CD4-positive, alpha-beta T cell treated with Interleukin-2 at 100 ng/mL for 4 hours (primary cell): ENCODE results near the gene HAUS3.
A peak's percentile ranks its signal among the peaks of the same experiment; 100 is the strongest.
"Not testable (repeated sequence)": the region's sequence is repeated elsewhere in the genome, so short reads cannot be mapped to it uniquely, and the experiment has no call there.

Experiments used
- DNase-seq: peaks from one replicate; pipeline ENCODE4 v3.0.0-alpha.2; 2020; ENCODE audit warnings: low spot score

Gene HAUS3

DNA sequence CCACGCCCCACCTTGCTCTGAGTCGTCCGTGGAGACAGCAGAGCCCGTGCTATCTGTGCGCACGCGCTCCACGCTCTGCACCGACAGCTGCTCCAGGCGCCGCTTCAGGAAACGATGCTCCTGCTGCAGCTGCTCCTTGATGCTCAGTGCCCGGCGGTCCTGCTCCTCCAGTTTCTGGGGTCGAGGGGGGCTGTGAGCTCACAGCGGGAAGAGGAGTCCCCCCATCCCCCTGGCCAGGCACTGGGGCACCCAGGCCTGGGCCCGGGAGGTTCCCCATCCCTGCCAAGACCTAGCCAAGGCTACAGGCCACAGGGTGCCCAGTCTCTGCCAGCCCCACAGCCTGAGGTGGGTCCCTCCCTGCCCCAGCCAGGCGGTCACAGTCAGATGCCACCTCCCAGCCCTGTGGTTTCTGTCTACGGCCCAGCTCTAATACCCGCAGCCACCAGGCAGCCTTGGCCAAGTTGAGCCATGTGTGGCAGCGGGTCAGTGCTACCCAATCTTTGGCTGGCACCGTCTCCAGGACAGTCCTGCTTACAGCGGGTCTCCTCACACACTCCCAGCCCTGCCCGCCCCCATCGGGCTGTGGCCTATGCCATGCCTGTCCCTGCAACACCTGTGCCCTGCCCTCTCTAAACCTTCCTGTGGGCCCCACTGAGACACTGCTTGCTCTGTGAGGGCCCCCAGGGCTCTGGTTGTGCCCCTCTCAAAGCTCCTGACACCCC is 9.3 kb upstream of the HAUS3 start:
- DNase-seq = no peak

GRCh38 chr4:2250357-2251072 is 8.6 kb upstream of the HAUS3 start:
- DNase-seq = no peak

DNA sequence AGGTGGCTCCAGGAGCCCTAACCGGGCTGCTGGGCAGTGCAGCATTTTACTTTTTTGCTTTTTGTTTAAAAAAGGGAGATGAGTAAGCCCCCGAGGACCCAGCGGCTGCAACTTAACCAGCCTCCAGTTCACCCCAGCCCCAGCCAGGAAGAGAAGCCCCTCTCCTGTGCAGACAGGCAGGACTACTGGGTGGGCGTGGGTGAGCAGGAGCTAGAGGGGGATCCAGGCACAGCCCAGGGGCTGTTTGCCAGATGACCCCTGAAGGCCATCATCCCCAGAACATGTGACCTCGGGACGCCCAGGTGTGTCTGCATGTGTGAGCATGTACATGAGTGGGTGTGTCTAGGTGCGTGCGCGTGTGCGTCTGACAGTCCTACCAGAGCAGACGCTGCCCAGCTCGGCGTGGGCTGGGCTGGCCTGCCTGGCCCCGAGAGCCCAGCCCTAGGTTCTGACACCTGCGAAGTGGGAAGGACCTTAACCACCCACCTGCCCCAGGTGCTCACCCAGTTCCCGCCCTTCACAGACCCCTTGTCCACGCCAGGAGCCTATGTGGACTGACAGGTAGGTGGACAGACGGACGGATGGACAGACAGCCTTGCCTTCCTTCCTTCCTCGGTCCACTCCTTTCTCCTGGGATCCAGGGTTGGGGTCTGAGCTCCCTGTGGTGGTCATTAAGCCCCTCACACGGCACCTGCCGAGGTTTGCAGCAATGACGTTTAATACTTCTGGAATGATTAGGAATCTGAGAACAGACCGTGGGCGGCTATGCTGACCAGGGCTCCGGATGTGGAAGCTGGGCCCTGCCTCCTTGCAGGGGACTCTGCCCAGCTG is 7.8 kb upstream of the HAUS3 start:
- DNase-seq = no peak

GRCh38 chr4:2248821-2249261 is 6.9 kb upstream of the HAUS3 start:
- DNase-seq = no peak

DNA sequence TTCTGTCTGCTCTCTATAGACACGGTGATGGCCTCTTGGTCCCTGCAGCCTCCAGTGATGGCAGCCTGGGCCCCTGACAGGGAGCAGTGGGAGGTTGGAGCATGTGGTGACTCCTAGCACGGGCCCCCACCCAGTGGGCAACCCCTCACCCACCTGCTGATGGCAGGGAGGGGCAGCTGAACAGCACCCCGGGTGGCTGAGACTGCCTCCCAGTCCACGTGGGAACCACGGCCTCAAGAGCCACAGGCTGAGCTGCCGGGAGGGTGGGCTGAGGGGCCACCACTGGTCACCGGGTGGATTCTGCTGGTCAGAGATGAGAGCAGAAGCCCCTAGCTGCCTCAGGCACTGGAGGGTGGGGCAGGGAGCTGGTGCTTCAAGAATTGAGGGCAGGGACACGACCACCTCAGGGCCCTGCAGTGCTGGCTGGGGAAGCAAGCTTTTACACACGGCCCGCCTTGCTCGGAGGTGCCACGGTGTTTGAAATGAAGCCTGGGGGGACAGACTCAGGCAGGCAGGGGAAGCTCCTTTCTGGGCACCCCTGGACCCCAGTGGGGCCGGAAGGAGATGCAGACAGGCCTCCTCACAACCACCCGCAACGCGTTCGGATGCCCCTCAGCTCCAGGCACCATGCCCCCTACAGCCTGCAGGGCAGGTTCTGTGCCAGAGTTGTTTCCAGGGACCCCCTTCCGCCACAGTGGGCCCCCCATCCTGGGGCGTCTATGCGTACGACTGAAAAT is 6.3 kb upstream of the HAUS3 start:
- DNase-seq = no peak

DNA sequence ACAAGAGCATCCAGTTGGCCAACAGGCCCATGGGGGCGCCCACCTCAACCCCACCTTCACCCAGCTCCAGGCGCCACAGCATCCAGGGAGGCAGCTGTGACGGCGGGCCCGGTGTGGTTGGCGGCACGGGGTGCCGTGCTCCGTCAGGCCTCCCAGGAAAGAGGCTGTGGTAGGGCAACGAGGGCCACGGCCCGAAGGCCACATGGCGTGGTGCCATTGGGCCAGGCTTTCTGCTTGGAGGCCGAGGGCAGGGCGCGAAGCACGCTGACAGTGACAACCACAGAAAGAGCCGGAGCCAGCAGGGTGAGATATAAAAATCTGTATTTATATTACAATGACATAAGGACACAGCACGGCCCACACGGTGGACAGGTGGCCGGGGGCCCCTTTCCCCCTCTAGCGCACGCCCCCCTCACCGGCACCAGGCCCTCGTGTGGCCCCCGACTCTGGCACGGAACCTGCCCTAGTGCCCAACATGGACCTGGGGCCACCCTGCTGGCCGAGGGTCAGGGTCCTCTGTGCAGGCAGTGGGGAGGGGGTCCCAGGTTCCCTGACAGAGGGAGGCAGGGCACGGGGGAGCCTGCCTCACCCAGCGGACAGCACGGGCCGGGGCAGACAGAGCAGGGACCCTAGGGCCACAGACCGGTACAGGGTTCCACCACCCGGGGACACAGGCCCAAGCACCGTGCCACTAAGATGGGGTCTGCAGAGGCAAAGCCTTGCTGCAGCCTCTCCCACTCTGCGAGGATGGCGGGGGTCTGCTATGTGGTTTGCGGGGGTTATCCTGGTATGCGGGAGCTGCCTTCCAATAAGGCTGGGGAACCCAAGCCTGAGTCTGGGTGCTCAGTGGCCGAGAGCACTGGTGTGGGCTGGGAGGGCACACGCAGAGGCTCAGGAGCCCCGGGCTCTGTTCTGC is 5.5 kb upstream of the HAUS3 start:
- no peak for DNase-seq

DNA sequence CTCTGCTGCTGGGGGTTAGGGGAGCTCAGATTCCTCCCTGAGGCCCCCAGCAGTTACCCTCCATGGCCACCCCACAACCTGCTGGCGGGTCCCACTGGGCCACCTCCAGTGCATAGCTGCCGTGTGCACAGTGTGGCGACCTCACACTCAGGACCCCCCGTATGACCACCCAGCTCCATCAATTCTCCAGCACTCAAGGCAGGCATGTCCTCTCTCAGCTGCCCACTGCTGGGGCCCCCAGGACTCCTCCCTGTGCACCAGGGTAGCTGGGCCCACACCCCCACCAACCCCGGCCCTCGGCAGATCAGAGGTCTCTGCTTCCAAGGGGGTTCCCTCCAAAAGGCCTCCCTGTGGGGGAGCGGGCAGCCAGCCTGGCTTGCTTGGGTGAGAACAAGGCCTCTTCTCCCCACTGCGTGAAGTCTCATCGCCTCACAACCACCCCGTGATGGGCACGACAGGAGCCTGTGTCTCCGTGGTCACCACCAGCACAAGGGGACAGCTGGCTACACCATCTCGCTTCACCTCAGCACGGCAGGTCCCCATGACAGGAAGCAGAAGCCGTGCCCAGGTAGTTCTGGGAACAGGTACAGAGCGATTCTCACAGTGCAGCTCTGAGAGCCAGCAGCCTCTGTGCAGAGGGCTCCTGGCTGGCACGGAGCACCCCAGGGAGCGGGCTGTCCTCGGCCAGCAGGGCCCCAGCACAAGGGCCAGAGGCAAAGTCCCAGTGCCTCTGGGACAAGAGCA is 4.6 kb upstream of the HAUS3 start:
- DNase-seq = no peak

DNA sequence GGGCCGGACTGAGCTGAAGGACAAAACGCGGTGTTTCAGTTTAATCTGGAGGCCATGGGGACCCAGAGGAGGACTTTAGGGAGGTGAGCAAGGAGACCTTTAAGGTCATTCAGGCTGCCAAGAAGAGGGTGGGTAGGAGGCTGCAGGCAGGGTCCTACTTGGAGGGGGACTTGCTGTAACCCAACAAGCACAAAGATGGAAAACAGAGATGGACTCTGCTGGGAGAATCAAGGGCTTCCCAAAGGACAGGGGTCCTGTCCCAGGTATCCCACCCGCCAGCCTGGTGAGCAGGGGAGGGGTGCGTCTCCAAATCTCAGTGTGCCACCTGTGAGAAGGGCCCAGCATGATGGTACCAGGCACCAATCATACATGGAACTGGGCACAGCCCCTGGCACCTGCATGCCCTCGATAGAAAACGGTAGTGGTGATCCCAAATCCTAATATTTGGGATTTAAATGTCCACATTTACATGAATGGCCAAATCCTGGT is 3.9 kb upstream of the HAUS3 start:
- no peak for DNase-seq

- no peak for DNase-seq
These were observed 3.3 kb upstream of the HAUS3 start for GRCh38 chr4:2245057-2245786.

DNA sequence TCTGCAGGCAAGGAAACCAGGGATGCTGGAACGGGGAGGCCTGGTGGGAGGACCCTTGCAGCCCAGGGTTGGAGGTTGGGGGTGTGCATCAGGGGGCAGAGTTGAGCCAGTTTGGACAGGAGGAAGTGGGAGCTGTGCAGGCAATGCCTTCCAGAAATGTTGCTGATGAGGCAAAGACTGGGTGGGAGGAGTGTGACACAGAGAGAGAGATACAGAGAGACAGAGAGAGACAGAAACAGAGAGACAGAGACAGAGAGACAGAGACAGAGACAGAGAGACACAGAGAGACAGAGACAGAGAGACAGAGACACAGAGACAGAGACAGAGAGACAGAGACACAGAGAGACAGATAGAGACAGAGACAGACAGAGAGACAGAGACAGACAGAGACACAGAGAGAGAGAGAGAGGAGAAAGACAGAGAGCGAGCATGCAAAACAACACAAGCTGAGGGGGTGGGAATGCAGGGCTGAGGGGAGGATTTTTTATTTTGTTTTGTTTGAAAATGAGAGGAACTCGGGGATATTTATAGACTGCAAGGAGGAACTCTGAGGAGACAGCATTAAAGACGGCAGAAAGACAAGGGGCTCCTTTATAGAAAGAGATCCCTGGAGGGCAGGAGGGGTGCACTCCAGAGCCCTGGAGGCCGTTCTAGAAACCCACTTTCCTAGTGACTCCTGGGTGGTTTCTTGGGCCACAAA is 1.9 kb upstream of the HAUS3 start:
- no peak for DNase-seq

DNA sequence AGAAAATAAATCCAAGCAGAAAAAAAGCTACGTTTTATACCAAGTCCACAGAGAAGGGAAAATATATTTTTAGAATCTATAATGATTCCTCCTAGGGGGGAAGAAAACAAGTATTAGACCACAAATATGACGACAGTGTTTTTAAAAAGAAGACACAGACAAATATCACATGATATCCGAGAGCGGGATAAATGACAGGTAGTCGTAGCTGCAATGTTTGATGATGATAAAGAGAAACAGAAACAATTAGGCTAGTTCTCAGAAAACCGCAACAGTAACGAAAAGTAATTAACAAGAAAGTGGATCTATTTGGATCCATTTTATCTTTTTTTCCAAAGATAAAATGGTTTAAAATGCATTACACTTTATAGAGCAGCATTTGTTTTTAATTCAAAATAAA is 918 bp downstream of the HAUS3 start:
- DNase-seq = peak; percentile 53

- DNase-seq = no peak
These were observed 4.8 kb downstream of the HAUS3 start for GRCh38 chr4:2236944-2237666.

DNA sequence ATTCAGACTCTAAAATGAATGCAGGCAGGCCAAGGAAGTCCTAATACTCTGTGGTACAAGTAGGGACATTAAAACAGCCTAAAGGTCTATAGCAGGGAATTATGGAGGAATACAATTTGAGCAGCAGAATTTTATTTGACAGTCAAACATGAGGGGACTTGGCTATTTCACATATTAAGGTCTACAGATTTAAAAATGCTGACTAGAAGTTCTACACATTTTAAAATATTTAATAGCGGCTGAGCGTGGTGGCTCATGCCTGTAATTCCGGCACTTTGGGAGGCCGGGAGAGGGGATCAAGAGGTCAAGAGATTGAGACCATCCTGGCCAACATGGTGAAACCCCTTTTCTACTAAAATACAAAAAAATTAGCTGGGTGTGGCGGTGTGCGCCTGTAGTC is 10.8 kb downstream of the HAUS3 start:
- DNase-seq = no peak

GRCh38 chr4:2226261-2226660 is 15.7 kb downstream of the HAUS3 start:
- DNase-seq = no peak

DNA sequence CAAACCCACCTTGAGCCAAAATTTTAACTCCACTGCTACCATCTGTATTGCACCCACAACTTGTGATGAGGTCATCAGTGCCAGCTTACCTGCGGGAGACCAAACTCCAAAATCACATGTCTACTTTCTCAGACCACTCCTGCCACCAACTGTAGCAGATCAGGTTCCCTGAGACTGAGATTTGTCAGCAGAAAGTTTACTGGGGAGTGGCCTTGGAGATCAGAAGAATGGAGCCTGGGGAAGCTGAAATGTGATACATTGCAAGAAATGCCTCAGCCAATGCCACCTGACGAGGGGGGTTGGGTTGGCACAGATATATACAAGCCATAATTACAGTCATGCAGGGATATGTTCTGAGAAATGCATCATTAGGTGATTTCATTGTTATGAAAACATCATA is 19.1 kb downstream of the HAUS3 start:
- DNase-seq = no peak

- DNase-seq = not testable (repeated sequence)
These were observed 20.5 kb downstream of the HAUS3 start for GRCh38 chr4:2221378-2221777.

GRCh38 chr4:2220016-2220630 is 21.8 kb downstream of the HAUS3 start:
- DNase-seq = peak; percentile 82
